ENCODE data around the gene CCDC88B. TPM values are rescaled to one million over a fixed set of nuclear protein-coding genes. Genes with fewer than 3 reads are reported as not detected.

Gene CCDC88B
- total and polyA plus RNA-seq, 9 of the 15 experiments (the other 6 are each of a cell fraction or from before 2014, with no cell fraction given), result 0.13 to 18.1 (median 7.9) TPM

- peak; percentile 10; the same call in 1 of the 2 replicates for TF ChIP-seq MGA (IDR thresholded peaks at IDR 0.05)
- peak; percentile 42; the same call in 1 of the 2 replicates for TF ChIP-seq CTBP1 (IDR thresholded peaks at IDR 0.05; ENCODE audit: borderline replicate concordance)
- no peak for TF ChIP-seq ZBTB34 (CRISPR knock-in tag; IDR thresholded peaks at IDR 0.05)
- TF ChIP-seq ZNF277 (CRISPR knock-in tag; IDR thresholded peaks at IDR 0.05; ENCODE audit: borderline replicate concordance), result no peak
- TF ChIP-seq GMEB1 (CRISPR knock-in tag; IDR thresholded peaks at IDR 0.05), result no peak
- no peak for TF ChIP-seq MNT (conservative IDR thresholded peaks at IDR 0.05)
- TF ChIP-seq CEBPB (tag; IDR thresholded peaks at IDR 0.05), result peak; percentile 75
These were observed 60.1 kb downstream of the CCDC88B start (continued) for GRCh38 chr11:64400102-64400501.
